HT-29 (cell line): ENCODE measurements around the gene CCR6. TPM values are rescaled to one million over a fixed set of nuclear protein-coding genes. Genes with fewer than 3 reads are reported as not detected.
"Not testable (repeated sequence)": the region's sequence is repeated elsewhere in the genome, so short reads cannot be mapped to it uniquely, and the experiment has no call there.

Source experiments
- DNase-seq: peaks from one replicate; pipeline ENCODE4 v3.0.0-alpha.2; 2015; ENCODE audit warnings: low spot score
- total RNA-seq: library from RNA; depleted of rRNA; stranded (reverse); fragments of >200 nt; shearing (Covaris generic); gene quantifications from 2 replicates; pipeline ENCODE4 v1.2.3, GENCODE V29; 2014; rRNA removed

Gene CCR6
- total RNA-seq, 1 experiment from 2014 or later = 0.05 TPM

- not testable (repeated sequence) for DNase-seq
Observed at GRCh38 chr6:167168296-167168695, 45.4 kb downstream of the CCR6 start.

GRCh38 chr6:167169867-167170266 lies 47.0 kb downstream of the CCR6 start:
- not testable (repeated sequence) for DNase-seq

GRCh38 chr6:167171300-167171699 lies 48.4 kb downstream of the CCR6 start:
- not testable (repeated sequence) for DNase-seq

GRCh38 chr6:167172011-167172410 lies 49.1 kb downstream of the CCR6 start:
- DNase-seq = not testable (repeated sequence)

- DNase-seq = not testable (repeated sequence)
Observed at GRCh38 chr6:167177271-167177670, 54.4 kb downstream of the CCR6 start.

- DNase-seq = not testable (repeated sequence)
Observed at GRCh38 chr6:167178896-167179655, 56.2 kb downstream of the CCR6 start.

- DNase-seq = not testable (repeated sequence)
Observed at GRCh38 chr6:167180086-167180485, 57.2 kb downstream of the CCR6 start.

GRCh38 chr6:167181351-167181750 lies 58.5 kb downstream of the CCR6 start:
- DNase-seq = not testable (repeated sequence)

- not testable (repeated sequence) for DNase-seq
Observed at GRCh38 chr6:167182913-167183314, 60.0 kb downstream of the CCR6 start.

GRCh38 chr6:167185101-167185500 lies 62.2 kb downstream of the CCR6 start:
- DNase-seq = not testable (repeated sequence)

GRCh38 chr6:167187275-167187674 lies 64.4 kb downstream of the CCR6 start:
- not testable (repeated sequence) for DNase-seq

Other genes starting within 250 kb of the CCR6 start
- gene RNASET2, start 166.5 kb upstream of the CCR6 start, total RNA-seq = 270 and 281 TPM in 2 replicates
- 26.5 and 28.4 TPM in 2 replicates for gene CEP43, start 123.7 kb upstream of the CCR6 start, total RNA-seq
- gene GPR31, start 34.9 kb downstream of the CCR6 start, total RNA-seq = not detected in 2 replicates
- gene UNC93A, start 168.2 kb downstream of the CCR6 start, total RNA-seq = 3.1 and 4.0 TPM in 2 replicates
- not detected in 2 replicates for gene TTLL2, start 202.0 kb downstream of the CCR6 start, total RNA-seq